ENCODE data around the gene EYA2. TPM values are rescaled to one million over a fixed set of nuclear protein-coding genes. Genes with fewer than 3 reads are reported as not detected.

EYA2 gene
- total RNA-seq, 1 experiment from 2014 or later = 0.74 TPM

DNA sequence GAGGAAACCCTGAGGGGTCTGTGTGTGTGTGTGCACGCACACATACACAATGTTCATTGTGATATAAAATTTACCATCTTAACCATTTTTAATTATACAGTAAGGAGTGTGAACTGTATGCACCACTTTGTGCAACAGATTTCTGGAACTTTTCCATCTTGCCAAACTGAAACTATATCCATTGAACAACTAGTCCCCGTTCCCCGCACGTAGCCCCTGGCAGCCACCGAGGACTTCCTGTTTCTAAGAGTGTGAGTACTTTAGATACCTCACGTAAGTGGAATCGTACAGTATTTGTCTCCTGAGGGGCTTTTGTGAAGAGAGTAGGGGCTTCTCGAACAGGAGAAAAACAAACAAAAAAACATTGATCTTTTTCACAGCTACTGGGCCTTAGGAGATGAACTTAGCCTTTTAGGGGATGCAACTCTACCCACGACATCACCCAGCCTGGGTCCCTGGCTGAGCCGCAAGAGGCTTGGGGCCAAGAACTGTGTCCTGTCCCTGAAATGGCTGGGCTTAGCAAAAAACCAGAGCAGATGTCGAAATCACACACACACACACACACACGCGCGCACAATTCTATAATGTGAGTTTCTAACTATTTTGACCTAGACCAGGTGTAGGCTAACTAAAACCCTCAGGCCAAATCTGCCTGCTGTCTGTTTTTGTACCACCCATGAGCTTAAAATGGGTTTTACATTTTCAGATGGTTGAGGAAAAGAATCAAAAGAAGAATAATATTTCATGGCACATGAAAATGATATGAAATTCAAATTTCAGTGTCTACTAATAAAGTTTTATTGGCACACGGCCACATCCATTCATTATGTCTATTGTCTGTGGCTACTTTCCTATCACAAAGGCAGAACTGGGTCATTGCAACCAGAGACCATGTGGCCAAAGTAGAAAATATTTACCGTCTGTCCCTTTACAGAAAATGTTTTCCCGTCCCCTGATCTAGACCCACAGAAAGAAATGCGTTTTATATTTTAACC is 144.2 kb downstream of the EYA2 start:
- Histone ChIP-seq H3K27ac (ENCODE audit: insufficient read length, low read depth, low read length) (no peak overlapping the region), H3K27me3 (ENCODE audit: insufficient read depth, low read length) (no peaks in the 10 kb centered on the region), H2BK15ac (ENCODE audit: low read depth, low read length) (no peak overlapping the region), H3K4me1 (ENCODE audit: insufficient read depth, low read length) (no peaks in the 10 kb centered on the region), H3K9ac (ENCODE audit: extremely low read depth, insufficient read length, low read length) (no peak overlapping the region), H2AFZ (ENCODE audit: low read length) (no peak overlapping the region), H3K79me1 (ENCODE audit: insufficient read depth, low read depth, low read length, poor library complexity, severe bottlenecking) (no peaks in the 10 kb centered on the region), H4K91ac (ENCODE audit: insufficient read length, low read depth, low read length) (no peak overlapping the region), H3K23me2 (ENCODE audit: insufficient read length, low read depth, low read length, poor library complexity, severe bottlenecking) (no peaks in the 10 kb centered on the region), H3K18ac (ENCODE audit: insufficient read length, low read depth, low read length) (no peak overlapping the region), H4K8ac (replicated peaks; ENCODE audit: insufficient read length, low read depth, low read length) (no peak overlapping the region), H3K23ac (ENCODE audit: insufficient read length, low read depth, low read length) (no peak overlapping the region), H2BK20ac (ENCODE audit: low read depth, low read length, poor library complexity, severe bottlenecking) (no peak overlapping the region), H3T11ph (ENCODE audit: low read length) (no peak overlapping the region), H4K5ac (ENCODE audit: insufficient read length, low read depth, low read length) (no peak overlapping the region), H4K20me1 (ENCODE audit: control insufficient read depth, insufficient read depth, insufficient read length) (no peaks in the 10 kb centered on the region), H2BK120ac (ENCODE audit: low read depth, low read length, poor library complexity, severe bottlenecking) (no peak overlapping the region), H2BK5ac (ENCODE audit: insufficient read length, low read length) (no peak overlapping the region), H3K14ac (ENCODE audit: insufficient read depth, low read length) (no peak overlapping the region), H2AK5ac (ENCODE audit: insufficient read length, low read length) (no peak overlapping the region), H3K79me2 (ENCODE audit: insufficient read depth, low read length) (no peaks in the 10 kb centered on the region), H2BK12ac (ENCODE audit: insufficient read length, low read depth, low read length) (no peak overlapping the region), H3K4ac (ENCODE audit: low read depth, low read length) (no peak overlapping the region), H3K56ac (ENCODE audit: insufficient read length, low read depth, low read length) (no peak overlapping the region), H3K9me3 (ENCODE audit: control insufficient read depth, low read depth, low read length) (no peaks in the 10 kb centered on the region), H3K4me2 (ENCODE audit: insufficient read depth, insufficient read length, low read length) (no peak overlapping the region)
- Mint-ChIP-seq H3K27me3 (ENCODE audit: low read depth) (no peaks in the 10 kb centered on the region; the same call in 1 of the 2 replicates), H3K4me3 (no peak overlapping the region), H3K4me1 (peaks cover 8 to 10% of the 10 kb centered on the region in 2 experiments; a peak in 3 of 4 replicates), H3K36me3 (ENCODE audit: insufficient read depth in 1 of 3, low read depth in 3 of 3) (no peaks in the 10 kb centered on the region), H3K27ac (no peak overlapping the region; a peak in 1 of 7 replicates), H3K9me3 (peaks cover 3 to 4% of the 10 kb centered on the region in 2 experiments; a peak in 3 of 5 replicates)
- no peak for DNase-seq
- TF ChIP-seq CTCF (conservative IDR thresholded peaks at IDR 0.05) = no peak
- no CpG with 5 or more reads among the region's 18 CpGs for WGBS (ENCODE audit: extremely low coverage, insufficient read length, low lambda C conversion rate)
